GM12874 (cell line): ENCODE results near the gene AIG1.

Experiments used
- CTCF ChIP-seq: IDR thresholded peaks from 2 replicates; pipeline ENCODE4 v1.5.1; 2011; ENCODE audit warnings: low read depth, mild to moderate bottlenecking, control low read depth, low read length, moderate library complexity; ENCODE audit not compliant: insufficient read depth

The AIG1 gene

GRCh38 chr6:143060806-143061596 lies at the start of gene AIG1:
TSS of gene AIG1 (plus strand) at chr6:143060889. CDS start at chr6:143060926, 37 bp downstream.
- TF ChIP-seq CTCF: no peak

GRCh38 chr6:143014764-143015163 lies 45.9 kb upstream of the AIG1 start:
- no peak for TF ChIP-seq CTCF

GRCh38 chr6:143015300-143015706 lies 45.4 kb upstream of the AIG1 start:
- no peak for TF ChIP-seq CTCF

GRCh38 chr6:143018955-143019354 lies 41.7 kb upstream of the AIG1 start:
- no peak for TF ChIP-seq CTCF

GRCh38 chr6:143021543-143021942 lies 39.1 kb upstream of the AIG1 start:
- TF ChIP-seq CTCF: no peak

GRCh38 chr6:143022587-143022986 lies 38.1 kb upstream of the AIG1 start:
- no peak for TF ChIP-seq CTCF

GRCh38 chr6:143023695-143024094 lies 37.0 kb upstream of the AIG1 start:
- no peak for TF ChIP-seq CTCF
